GM19099 (cell line): ENCODE measurements around the gene CRYBB3.

Source experiments
- POLR2A ChIP-seq: IDR thresholded peaks from 3 replicates; pipeline ENCODE4 v1.6.1; 2011; ENCODE audit warnings: low read depth; ENCODE audit not compliant: insufficient read length; ENCODE audit errors: extremely low read depth

Gene CRYBB3

DNA sequence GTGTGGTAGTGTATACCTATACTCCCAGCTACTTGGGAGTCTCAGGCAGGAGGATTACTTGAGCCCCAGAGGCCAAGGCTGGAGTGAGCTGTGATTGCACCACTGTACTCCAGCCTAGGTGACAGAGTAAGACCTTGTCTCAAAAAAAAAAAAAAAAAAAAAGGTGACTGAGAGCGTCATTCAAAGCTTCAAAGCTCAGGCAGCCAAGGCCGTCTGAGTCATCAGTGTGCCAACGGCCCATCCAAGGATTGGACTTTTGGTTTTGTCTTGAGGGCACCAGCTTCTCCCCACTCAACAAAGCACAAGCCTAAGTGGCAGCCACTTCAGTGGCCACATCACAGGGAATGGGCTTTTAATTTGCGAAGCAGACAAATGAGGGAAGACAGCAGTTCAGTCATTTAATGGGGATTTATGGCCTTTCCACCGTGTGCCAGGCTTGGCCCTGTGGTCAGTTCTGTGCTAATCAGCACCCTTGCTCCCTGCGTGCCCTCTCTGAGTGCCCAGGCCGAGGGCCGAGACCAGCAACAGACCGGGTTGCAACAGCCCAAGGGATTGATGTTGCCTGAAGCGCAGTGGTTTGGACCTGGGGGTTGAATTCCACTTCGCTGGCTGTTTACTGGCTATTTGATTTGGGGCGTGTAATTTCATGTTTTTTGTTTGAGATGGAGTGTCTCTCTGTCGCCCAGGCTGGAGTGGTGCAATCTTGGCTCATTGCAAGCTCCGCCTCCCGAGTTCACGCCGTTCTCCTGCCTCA is 30.2 kb upstream of the CRYBB3 start:
- no peak for TF ChIP-seq POLR2A

DNA sequence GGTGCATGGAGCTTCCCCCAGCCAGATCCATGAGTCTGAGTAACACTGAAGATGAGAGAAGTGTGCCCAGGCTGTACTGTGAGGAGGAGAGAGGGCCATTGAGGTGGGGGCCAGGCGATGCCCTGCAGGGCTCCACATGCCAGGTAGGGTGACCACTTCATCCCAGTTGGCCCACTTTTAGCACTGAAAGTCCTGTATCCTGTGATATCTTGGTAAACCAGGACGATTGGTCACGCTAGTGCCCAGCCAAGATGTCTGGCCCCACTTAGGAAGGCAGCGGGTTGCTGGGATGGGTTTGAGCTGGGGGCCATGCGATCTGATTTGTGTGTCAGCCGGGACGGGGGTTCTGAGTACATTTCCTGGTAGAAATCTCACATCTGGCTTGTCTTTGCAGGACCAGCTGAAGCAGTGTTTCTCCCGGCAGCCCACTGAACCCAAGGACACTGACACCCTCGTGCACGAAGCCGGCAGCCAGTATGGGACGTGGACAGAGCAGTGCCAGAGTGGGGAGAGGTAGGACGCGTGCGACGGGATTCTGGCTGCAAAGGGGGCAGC is 29.2 kb upstream of the CRYBB3 start:
- TF ChIP-seq POLR2A = no peak

- TF ChIP-seq POLR2A = no peak
Measured at GRCh38 chr22:25172153-25172552, 27.5 kb upstream of the CRYBB3 start.

DNA sequence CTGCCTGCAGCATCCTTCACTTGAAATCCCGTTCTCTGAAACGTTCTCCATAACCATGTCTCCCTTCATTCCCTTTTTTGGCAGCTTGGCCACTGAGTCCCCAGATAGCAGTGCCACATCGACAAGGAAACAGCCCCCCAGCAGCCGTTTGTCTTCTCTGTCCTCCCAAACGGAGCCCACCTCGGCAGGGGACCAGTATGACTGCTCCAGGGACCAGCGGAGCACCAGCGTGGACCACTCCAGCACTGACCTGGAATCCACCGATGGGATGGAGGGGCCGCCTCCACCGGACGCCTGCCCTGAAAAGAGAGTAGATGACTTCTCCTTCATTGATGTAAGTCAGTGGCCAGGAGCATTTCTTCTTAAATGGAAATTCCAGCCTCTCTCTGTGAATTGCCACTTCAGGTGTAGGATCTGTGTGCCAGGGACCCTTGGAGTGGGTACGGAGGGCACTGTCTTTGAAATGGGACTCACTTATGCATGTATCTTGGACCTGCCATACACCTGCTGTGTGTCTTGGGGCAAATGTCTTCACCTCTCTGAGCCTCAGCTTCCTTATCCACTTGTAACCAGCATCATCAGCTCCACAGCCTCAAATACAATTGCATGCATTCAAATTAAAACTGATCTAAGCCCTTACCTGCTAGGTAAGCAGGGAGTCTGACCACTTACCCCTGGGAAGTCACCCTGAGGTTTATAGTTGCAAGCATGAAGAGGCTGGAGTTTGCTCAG is 25.3 kb upstream of the CRYBB3 start:
- TF ChIP-seq POLR2A = no peak

DNA sequence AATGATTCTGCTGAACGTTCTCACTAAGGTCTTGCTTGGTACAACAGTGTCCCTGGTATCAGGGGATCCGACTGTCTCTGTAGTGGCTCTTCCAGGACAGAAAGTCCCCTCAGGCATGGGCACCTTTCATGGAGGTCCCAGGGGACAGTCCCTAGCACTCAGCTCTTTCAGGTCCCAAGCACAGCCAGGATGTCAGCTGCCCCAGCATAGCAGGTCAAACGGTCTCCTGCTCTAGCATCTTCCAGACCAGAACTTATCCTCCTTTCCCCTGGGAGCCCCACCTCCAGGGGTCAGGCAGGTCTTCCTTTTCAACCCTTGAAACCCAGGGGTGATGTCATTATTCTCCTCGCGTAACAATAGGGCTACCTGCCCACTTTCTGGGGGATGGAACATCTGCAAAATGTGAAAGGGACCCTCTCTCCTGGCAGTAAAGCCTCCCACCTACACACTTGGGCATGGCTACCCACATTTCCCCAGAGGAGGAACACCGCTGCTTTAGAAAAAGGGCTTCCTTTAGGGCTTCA is 24.7 kb upstream of the CRYBB3 start:
- TF ChIP-seq POLR2A = no peak

GRCh38 chr22:25176175-25176574 is 23.5 kb upstream of the CRYBB3 start:
- no peak for TF ChIP-seq POLR2A

GRCh38 chr22:25176799-25177198 is 22.9 kb upstream of the CRYBB3 start:
- TF ChIP-seq POLR2A = no peak

DNA sequence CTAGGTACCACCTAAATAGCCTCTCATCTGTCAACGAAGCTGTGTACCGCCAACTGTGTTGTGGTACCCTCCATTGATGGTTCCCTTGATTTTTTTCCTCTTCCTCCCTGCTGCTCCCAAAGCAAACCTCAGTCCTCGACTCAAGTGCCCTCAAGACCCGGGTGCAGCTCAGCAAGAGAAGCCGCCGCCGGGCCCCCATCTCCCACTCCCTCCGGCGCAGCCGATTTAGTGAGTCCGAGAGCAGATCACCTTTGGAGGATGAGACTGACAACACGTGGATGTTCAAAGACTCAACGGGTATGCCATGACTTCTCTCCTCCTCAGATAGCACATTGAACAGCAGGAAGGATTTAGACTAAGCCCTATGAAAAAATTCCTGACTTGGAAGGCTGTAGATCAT is 22.4 kb upstream of the CRYBB3 start:
- no peak for TF ChIP-seq POLR2A

DNA sequence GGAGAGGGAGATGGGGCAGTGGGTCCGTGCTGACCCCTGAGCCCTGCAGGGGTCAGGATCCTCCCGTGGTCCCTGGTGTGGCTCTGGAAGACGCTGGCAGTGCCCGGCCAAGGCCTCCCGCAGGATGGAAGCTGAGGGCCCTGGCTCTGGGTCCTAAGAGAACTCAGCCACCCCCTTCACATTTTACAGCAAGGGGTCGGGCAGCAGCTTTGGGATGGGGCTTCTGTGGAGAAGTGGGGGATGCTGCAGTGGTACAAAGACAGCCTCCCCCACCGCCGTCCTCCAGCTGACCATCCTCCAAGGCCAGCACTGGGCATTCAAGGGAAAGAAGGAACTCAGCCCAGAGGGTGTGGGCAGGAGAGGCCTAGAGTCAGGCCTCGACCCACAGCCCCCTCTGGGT is 21.8 kb upstream of the CRYBB3 start:
- TF ChIP-seq POLR2A = no peak

DNA sequence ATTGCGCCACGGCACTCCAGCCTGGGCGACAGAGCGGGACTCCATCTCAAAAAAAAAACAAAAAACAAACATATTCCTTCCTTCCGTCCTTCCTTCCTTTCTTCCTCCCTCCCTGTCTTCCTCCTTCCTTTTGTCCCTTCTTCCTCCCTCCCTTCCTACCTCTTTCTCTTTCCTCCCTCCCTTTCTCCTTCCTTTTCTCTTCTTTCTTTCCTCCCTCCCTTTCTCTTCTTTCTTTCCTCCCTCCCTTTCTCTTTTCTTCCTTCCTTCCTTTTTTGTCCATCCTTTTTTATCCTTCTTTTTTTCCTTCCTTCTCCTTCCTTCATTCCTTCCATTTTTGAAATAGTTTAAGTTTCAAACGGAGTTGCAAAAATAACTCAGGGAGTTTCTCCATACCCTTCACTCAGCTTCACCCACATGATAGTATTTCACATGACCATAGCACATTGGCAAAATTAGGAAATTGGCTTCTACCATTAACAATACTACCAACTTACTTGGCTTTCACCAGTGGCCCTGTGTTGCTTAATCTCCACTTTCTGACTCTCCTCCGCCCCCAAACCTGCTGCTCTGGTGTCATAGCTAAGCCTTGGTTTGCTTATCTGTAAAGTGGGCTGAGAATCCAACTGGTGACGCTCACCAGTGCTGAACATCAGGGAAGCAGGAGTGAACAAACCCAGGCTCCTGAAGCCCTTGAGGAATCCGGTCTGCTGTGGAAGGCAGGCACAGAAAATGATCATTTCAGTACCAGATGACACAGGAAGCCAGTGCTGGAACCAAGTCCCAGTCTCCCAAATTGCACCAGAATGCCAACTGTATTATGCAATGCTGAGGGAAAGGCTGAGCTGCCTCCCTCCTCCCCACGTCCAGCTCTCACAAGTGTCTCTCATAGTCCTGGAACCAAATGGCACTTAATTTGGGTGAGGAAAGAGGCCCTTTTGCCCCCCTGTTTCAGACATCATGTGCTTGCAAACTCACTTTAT is 17.2 kb upstream of the CRYBB3 start:
- no peak for TF ChIP-seq POLR2A

GRCh38 chr22:25183949-25184619 is 15.6 kb upstream of the CRYBB3 start:
- no peak for TF ChIP-seq POLR2A

DNA sequence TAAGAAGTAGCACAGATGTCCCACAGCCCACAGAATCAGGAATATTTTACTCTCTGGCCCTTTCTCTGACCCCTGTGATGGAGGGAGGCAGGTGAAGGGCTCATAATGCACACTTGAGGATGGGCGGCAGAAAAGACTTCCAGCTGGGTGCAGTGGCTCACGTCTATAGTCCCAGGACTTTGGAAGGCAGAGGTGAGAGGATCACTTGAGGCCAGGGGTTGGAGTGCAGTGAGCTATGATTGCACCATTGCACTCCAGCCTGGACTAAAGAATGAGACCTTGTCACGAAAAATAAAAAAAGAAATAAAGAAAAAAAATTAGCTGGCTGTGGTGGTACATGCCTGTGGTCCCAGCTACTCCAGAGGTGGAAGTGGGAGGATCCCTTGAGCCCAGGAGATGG is 13.5 kb upstream of the CRYBB3 start:
- TF ChIP-seq POLR2A = no peak

GRCh38 chr22:25187469-25187868 is 12.2 kb upstream of the CRYBB3 start:
- no peak for TF ChIP-seq POLR2A

DNA sequence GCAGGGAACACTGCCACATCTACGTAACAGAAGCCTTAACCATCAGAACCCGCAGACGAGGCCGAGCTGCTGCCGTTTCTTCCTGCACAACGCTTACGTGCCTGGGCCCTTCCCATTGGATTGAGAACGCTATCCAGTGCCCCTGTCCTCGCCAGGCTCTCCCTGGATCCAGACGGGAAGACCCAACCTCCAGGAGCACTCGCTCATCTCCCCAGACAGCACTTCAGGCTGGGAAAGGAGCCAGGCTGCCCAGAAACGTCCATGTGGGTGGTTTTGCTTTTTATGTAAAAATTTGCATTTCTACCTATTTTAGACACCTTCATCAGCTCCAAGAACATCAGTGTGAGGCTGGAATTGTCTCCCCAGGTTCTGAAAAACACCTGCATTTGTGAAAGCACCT is 7.3 kb upstream of the CRYBB3 start:
- TF ChIP-seq POLR2A = no peak
